H9 (cell line): Measurements from ENCODE around the gene TMEM213. TPM values are rescaled to one million over a fixed set of nuclear protein-coding genes. Genes with fewer than 3 reads are reported as not detected.
A peak's percentile ranks its signal among the peaks of the same experiment; 100 is the strongest.

Experiments
- DNase-seq: peaks from one replicate; pipeline ENCODE4 v3.0.0-alpha.2; 2017
- H2AFZ ChIP-seq: one replicate; pipeline ENCODE4 v1.6.1; 2013; ENCODE audit warnings: mild to moderate bottlenecking, low read length, control low read depth, moderate library complexity
- H2AK5ac ChIP-seq: 2 replicates; pipeline ENCODE4 v1.6.1; 2013; ENCODE audit warnings: low read length, control low read depth, mixed read lengths; ENCODE audit not compliant: insufficient read length
- H2BK120ac ChIP-seq: one replicate; pipeline ENCODE4 v1.6.1; 2013; ENCODE audit warnings: low read depth, mild to moderate bottlenecking, low read length, control low read depth, inconsistent platforms; ENCODE audit not compliant: poor library complexity, severe bottlenecking
- H2BK12ac ChIP-seq: 2 replicates; pipeline ENCODE4 v1.6.1; 2013; ENCODE audit warnings: low read length, control low read depth, mixed read lengths, low read depth; ENCODE audit not compliant: insufficient read length
- H2BK15ac ChIP-seq: 2 replicates; pipeline ENCODE4 v1.6.1; 2013; ENCODE audit warnings: low read depth, low read length, control low read depth
- H2BK20ac ChIP-seq: one replicate; pipeline ENCODE4 v1.6.1; 2013; ENCODE audit warnings: low read depth, mild to moderate bottlenecking, low read length, control low read depth, inconsistent platforms; ENCODE audit not compliant: poor library complexity, severe bottlenecking
- H2BK5ac ChIP-seq: 2 replicates; pipeline ENCODE4 v1.6.1; 2013; ENCODE audit warnings: low read length, control low read depth, mixed read lengths; ENCODE audit not compliant: insufficient read length
- H3K14ac ChIP-seq: 2 replicates; pipeline ENCODE4 v1.6.1; 2013; ENCODE audit warnings: low read length, control low read depth; ENCODE audit not compliant: insufficient read depth
- H3K18ac ChIP-seq: 2 replicates; pipeline ENCODE4 v1.6.1; 2013; ENCODE audit warnings: low read depth, mild to moderate bottlenecking, mixed read lengths, low read length, control low read depth; ENCODE audit not compliant: insufficient read length
- H3K23ac ChIP-seq: 2 replicates; pipeline ENCODE4 v1.6.1; 2013; ENCODE audit warnings: low read length, control low read depth, mixed read lengths, low read depth; ENCODE audit not compliant: insufficient read length
- H3K23me2 ChIP-seq: 2 replicates; pipeline ENCODE4 v1.6.1; 2013; ENCODE audit warnings: low read depth, mild to moderate bottlenecking, mixed read lengths, low read length, control low read depth; ENCODE audit not compliant: insufficient read length, poor library complexity, severe bottlenecking
- H3K27ac ChIP-seq: 2 replicates; pipeline ENCODE4 v1.5.1; 2013; ENCODE audit warnings: low read length, control low read depth, mixed read lengths, low read depth; ENCODE audit not compliant: insufficient read length
- H3K27me3 ChIP-seq: 2 replicates; pipeline ENCODE4 v1.6.1; 2013; ENCODE audit warnings: low read length, control low read depth, inconsistent platforms; ENCODE audit not compliant: insufficient read depth
- H3K4ac ChIP-seq: 2 replicates; pipeline ENCODE4 v1.6.1; 2013; ENCODE audit warnings: low read depth, mild to moderate bottlenecking, control low read depth, inconsistent platforms, low read length, moderate library complexity
- H3K4me1 ChIP-seq: 2 replicates; pipeline ENCODE4 v1.6.1; 2013; ENCODE audit warnings: low read length, control low read depth, inconsistent platforms; ENCODE audit not compliant: insufficient read depth
- H3K4me2 ChIP-seq: 2 replicates; pipeline ENCODE4 v1.6.1; 2013; ENCODE audit warnings: low read length, control low read depth, mixed read lengths; ENCODE audit not compliant: insufficient read length, insufficient read depth
- H3K56ac ChIP-seq: 2 replicates; pipeline ENCODE4 v1.6.1; 2013; ENCODE audit warnings: low read depth, mild to moderate bottlenecking, mixed read lengths, low read length, control low read depth; ENCODE audit not compliant: insufficient read length
- H3K79me1 ChIP-seq: 2 replicates; pipeline ENCODE4 v1.6.1; 2013; ENCODE audit warnings: low read depth, mild to moderate bottlenecking, moderate library complexity, low read length, control low read depth, inconsistent platforms; ENCODE audit not compliant: insufficient read depth, poor library complexity, severe bottlenecking
- H3K79me2 ChIP-seq: 2 replicates; pipeline ENCODE4 v1.6.1; 2013; ENCODE audit warnings: low read length, control low read depth, inconsistent platforms; ENCODE audit not compliant: insufficient read depth
- H3K9ac ChIP-seq: 2 replicates; pipeline ENCODE4 v1.6.1; 2013; ENCODE audit warnings: low read length, control low read depth, mixed read lengths; ENCODE audit not compliant: insufficient read length; ENCODE audit errors: extremely low read depth
- H3K9me3 ChIP-seq: one replicate; pipeline ENCODE4 v1.6.1; 2013; ENCODE audit warnings: low read depth, low read length, inconsistent platforms; ENCODE audit not compliant: control insufficient read depth
- H3T11ph ChIP-seq: one replicate; pipeline ENCODE4 v1.6.1; 2013; ENCODE audit warnings: mild to moderate bottlenecking, low read length, control low read depth, inconsistent platforms
- H4K20me1 ChIP-seq: one replicate; pipeline ENCODE4 v1.6.1; 2013; ENCODE audit not compliant: control insufficient read depth, insufficient read length, insufficient read depth
- H4K5ac ChIP-seq: 2 replicates; pipeline ENCODE4 v1.6.1; 2013; ENCODE audit warnings: low read depth, mild to moderate bottlenecking, mixed read lengths, low read length, control low read depth; ENCODE audit not compliant: insufficient read length
- H4K8ac ChIP-seq: replicated peaks from 2 replicates; pipeline ENCODE4 v1.6.1; 2013; ENCODE audit warnings: low read length, control low read depth, mixed read lengths, low read depth; ENCODE audit not compliant: insufficient read length
- H4K91ac ChIP-seq: 2 replicates; pipeline ENCODE4 v1.6.1; 2013; ENCODE audit warnings: low read depth, mild to moderate bottlenecking, moderate library complexity, mixed read lengths, low read length, control low read depth; ENCODE audit not compliant: insufficient read length
- H3K27ac Mint-ChIP-seq, 3 experiments: 2 replicates in 2 of 3; 3 replicates in 1 of 3; pipeline ENCODE4 v1.8.0; 2020 to 2021; ENCODE audit warnings: mixed read lengths in 3 of 3, mild to moderate bottlenecking in 1 of 3, moderate library complexity in 1 of 3
- H3K27me3 Mint-ChIP-seq: 2 replicates; pipeline ENCODE4 v1.8.0; 2021; ENCODE audit warnings: low read depth, mild to moderate bottlenecking, moderate library complexity, mixed read lengths
- H3K36me3 Mint-ChIP-seq, 3 experiments: 2 replicates in 2 of 3; 3 replicates in 1 of 3; pipeline ENCODE4 v1.8.0; 2020 to 2021; ENCODE audit warnings: low read depth in 3 of 3, mixed read lengths in 3 of 3; ENCODE audit not compliant: insufficient read depth in 1 of 3
- H3K4me1 Mint-ChIP-seq, 2 experiments: 2 replicates each; pipeline ENCODE4 v1.8.0; 2020; ENCODE audit warnings: mixed read lengths in 2 of 2
- H3K4me3 Mint-ChIP-seq, 2 experiments: 2 replicates in 1 of 2; 3 replicates in 1 of 2; pipeline ENCODE4 v1.8.0; 2020 to 2021; ENCODE audit warnings: mild to moderate bottlenecking in 2 of 2, mixed read lengths in 2 of 2, moderate library complexity in 1 of 2
- H3K9me3 Mint-ChIP-seq, 2 experiments: 2 replicates in 1 of 2; 3 replicates in 1 of 2; pipeline ENCODE4 v1.8.0; 2020; ENCODE audit warnings: mild to moderate bottlenecking in 2 of 2, mixed read lengths in 2 of 2, moderate library complexity in 1 of 2
- WGBS: extraction: QIAGEN DNeasy Blood & Tissue Kit; methylation state at CpG from one replicate; pipeline ENCODE4 v1.1.7; 2013; ENCODE audit warnings: missing lambda C conversion rate, low lambda C conversion rate, mixed read lengths; ENCODE audit not compliant: insufficient read length; ENCODE audit errors: extremely low coverage; 5-methylcytosine and 5-hydroxymethylcytosine counted together
- total RNA-seq: library from RNA; stranded (reverse); gene quantifications from 2 replicates; pipeline ENCODE4 v1.2.1, GENCODE V29; 2021
- TF ChIP-seq, protein P1 (sequence below): fragments of 200-600 bp; sonication (generic); conservative IDR thresholded peaks from 3 replicates; pipeline ENCODE4 v1.8.0; 2021; ENCODE audit warnings: antibody characterized with exemption, mild to moderate bottlenecking

The TMEM213 gene
- total RNA-seq, 1 experiment from 2014 or later, result 0.22 TPM

DNA sequence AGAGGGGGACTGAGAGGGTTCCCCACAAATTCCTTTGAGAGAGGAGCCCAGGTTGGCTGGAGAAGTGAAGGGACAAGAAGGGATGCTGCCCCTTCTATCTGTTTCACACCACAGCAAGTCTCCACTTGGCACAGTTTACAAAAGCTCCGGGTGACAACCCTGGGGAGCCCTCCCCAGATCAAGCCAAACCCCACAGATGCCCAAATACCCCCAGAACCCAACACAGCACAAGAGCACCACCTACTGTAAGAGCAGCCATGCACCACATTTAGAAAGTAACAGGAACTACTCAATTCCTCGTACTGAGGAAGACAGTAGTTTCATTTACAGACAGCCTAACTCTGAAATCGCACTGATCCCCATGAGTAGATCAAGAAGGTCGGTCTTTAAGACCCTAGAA, 68.0 kb downstream of the TMEM213 start:
- H4K5ac ChIP-seq, result no peak overlapping the region
- H3K56ac ChIP-seq, result no peak overlapping the region
- Mint-ChIP-seq H3K27ac (peak overlapping the region in 2 of 3 experiments; percentile 25 to 46; a peak in 4 of 7 replicates), H3K4me3 (no peak overlapping the region), H3K9me3 (no peaks in the 10 kb centered on the region), H3K4me1 (no peaks in the 10 kb centered on the region), H3K27me3 (no peaks in the 10 kb centered on the region; the same call in 1 of the 2 replicates), H3K36me3 (peaks cover 28 to 50% (median 42%) of the 10 kb centered on the region in 3 experiments)
- H3K4me1 ChIP-seq, result no peaks in the 10 kb centered on the region
- no peaks in the 10 kb centered on the region for H3K79me2 ChIP-seq
- H2AFZ ChIP-seq, result no peak overlapping the region
- H4K91ac ChIP-seq, result no peak overlapping the region
- no peaks in the 10 kb centered on the region for H3K27me3 ChIP-seq
- TF ChIP-seq, protein P1, sequence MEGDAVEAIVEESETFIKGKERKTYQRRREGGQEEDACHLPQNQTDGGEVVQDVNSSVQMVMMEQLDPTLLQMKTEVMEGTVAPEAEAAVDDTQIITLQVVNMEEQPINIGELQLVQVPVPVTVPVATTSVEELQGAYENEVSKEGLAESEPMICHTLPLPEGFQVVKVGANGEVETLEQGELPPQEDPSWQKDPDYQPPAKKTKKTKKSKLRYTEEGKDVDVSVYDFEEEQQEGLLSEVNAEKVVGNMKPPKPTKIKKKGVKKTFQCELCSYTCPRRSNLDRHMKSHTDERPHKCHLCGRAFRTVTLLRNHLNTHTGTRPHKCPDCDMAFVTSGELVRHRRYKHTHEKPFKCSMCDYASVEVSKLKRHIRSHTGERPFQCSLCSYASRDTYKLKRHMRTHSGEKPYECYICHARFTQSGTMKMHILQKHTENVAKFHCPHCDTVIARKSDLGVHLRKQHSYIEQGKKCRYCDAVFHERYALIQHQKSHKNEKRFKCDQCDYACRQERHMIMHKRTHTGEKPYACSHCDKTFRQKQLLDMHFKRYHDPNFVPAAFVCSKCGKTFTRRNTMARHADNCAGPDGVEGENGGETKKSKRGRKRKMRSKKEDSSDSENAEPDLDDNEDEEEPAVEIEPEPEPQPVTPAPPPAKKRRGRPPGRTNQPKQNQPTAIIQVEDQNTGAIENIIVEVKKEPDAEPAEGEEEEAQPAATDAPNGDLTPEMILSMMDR, result peak; percentile 66
- no peak overlapping the region for H2BK5ac ChIP-seq
- H4K20me1 ChIP-seq, result no peaks in the 10 kb centered on the region
- H3K23ac ChIP-seq, result no peak overlapping the region
- no peak overlapping the region for H2BK15ac ChIP-seq
- no peak overlapping the region for H2BK120ac ChIP-seq
- H3K18ac ChIP-seq, result no peak overlapping the region
- H3K9ac ChIP-seq, result no peak overlapping the region
- no peak overlapping the region for H3K27ac ChIP-seq
- DNase-seq, result no peak
- H2BK20ac ChIP-seq, result no peak overlapping the region
- no peak overlapping the region for H3K14ac ChIP-seq
- no peak overlapping the region for H3T11ph ChIP-seq
- H4K8ac ChIP-seq, result no peak overlapping the region
- no peak overlapping the region for H3K4ac ChIP-seq
- H3K23me2 ChIP-seq, result no peaks in the 10 kb centered on the region
- H3K4me2 ChIP-seq, result no peak overlapping the region
- no peak overlapping the region for H2BK12ac ChIP-seq
- H2AK5ac ChIP-seq, result no peak overlapping the region
- no CpG with 5 or more reads among the region's 4 CpGs for WGBS
- H3K9me3 ChIP-seq, result no peaks in the 10 kb centered on the region
- H3K79me1 ChIP-seq, result no peaks in the 10 kb centered on the region
